GM12891 (cell line): ENCODE data around the gene SRSF6.

Source experiments
- POLR2A ChIP-seq: IDR thresholded peaks from 2 replicates; pipeline ENCODE4 v1.6.1; 2011; ENCODE audit warnings: low read depth, low read length, control low read depth
- POLR2AphosphoS5 ChIP-seq: IDR thresholded peaks from 2 replicates; pipeline ENCODE4 v1.6.1; 2011; ENCODE audit warnings: low read depth, low read length, control low read depth
- TAF1 ChIP-seq: IDR thresholded peaks from 2 replicates; pipeline ENCODE4 v1.6.1; 2011; ENCODE audit warnings: low read depth, low read length, control low read depth

DNA sequence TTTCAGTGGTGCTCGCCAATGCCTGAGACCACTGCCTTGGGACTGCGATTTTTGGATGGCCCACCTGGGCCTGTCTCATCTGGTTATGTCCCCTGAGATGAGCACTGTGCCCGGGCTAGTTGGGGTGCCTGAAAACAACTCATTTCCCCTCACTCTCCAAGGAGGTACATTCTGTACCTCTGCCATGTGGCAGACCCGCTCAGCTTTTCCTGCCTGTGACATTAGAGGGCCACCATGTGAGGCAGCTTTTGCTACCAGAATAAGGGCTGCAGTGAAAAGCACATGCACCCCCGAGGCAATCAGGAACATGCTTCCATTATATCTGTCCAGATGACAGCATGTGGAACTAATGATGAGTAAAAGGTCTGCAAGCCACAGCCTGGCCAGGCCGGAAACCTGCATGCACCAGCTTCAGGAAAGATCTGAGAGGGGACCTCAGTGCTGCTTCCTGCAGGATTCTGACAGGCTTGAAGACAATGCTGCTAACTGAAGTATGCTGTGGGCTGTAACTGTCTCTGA is 11.3 kb upstream of the SRSF6 start:
- no peak for TF ChIP-seq POLR2AphosphoS5
- no peak for TF ChIP-seq POLR2A
- TF ChIP-seq TAF1 = no peak
